Measurements from ENCODE around the gene PPP1R7.

Gene PPP1R7

GRCh38 chr2:241133436-241133820, 16.8 kb upstream of the PPP1R7 start:
- Histone ChIP-seq H3K27ac (ENCODE audit: low read length) (no peak overlapping the region), H3K4me1 (ENCODE audit: control insufficient read depth, insufficient read depth, low read length) (no peaks in the 10 kb centered on the region), H3K4me3 (ENCODE audit: low read length in 2 of 2) (no peak overlapping the region), H3K9me3 (ENCODE audit: control insufficient read depth in 2 of 2, low read length in 2 of 2) (no peaks in the 10 kb centered on the region), H3K27me3 (ENCODE audit: control insufficient read depth in 1 of 2, insufficient read depth in 2 of 2, low read length in 2 of 2) (no peaks in the 10 kb centered on the region), H3K9ac (ENCODE audit: low read length in 2 of 2) (no peak overlapping the region), H3K36me3 (ENCODE audit: control insufficient read depth in 2 of 2, insufficient read depth in 2 of 2, low read length in 2 of 2) (no peaks in the 10 kb centered on the region)

GRCh38 chr2:241134711-241135110, 15.6 kb upstream of the PPP1R7 start:
- Histone ChIP-seq H3K9me3 (ENCODE audit: control insufficient read depth in 2 of 2, low read length in 2 of 2) (no peaks in the 10 kb centered on the region), H3K4me3 (ENCODE audit: low read length in 2 of 2) (no peak overlapping the region), H3K36me3 (ENCODE audit: control insufficient read depth in 2 of 2, insufficient read depth in 2 of 2, low read length in 2 of 2) (no peaks in the 10 kb centered on the region), H3K4me1 (ENCODE audit: control insufficient read depth, insufficient read depth, low read length) (no peaks in the 10 kb centered on the region), H3K27ac (ENCODE audit: low read length) (no peak overlapping the region), H3K9ac (ENCODE audit: low read length in 2 of 2) (no peak overlapping the region), H3K27me3 (ENCODE audit: control insufficient read depth in 1 of 2, insufficient read depth in 2 of 2, low read length in 2 of 2) (no peaks in the 10 kb centered on the region)

- Histone ChIP-seq H3K4me1 (ENCODE audit: control insufficient read depth, insufficient read depth, low read length) (no peaks in the 10 kb centered on the region), H3K4me3 (ENCODE audit: low read length in 2 of 2) (no peak overlapping the region), H3K36me3 (ENCODE audit: control insufficient read depth in 2 of 2, insufficient read depth in 2 of 2, low read length in 2 of 2) (peaks cover 0 to 2% of the 10 kb centered on the region in 2 donors), H3K9ac (ENCODE audit: low read length in 2 of 2) (no peak overlapping the region), H3K27ac (ENCODE audit: low read length) (no peak overlapping the region), H3K27me3 (ENCODE audit: control insufficient read depth in 1 of 2, insufficient read depth in 2 of 2, low read length in 2 of 2) (no peaks in the 10 kb centered on the region), H3K9me3 (ENCODE audit: control insufficient read depth in 2 of 2, low read length in 2 of 2) (no peaks in the 10 kb centered on the region)
These were observed 14.5 kb upstream of the PPP1R7 start for GRCh38 chr2:241135737-241136136.

- Histone ChIP-seq H3K36me3 (ENCODE audit: control insufficient read depth in 2 of 2, insufficient read depth in 2 of 2, low read length in 2 of 2) (peaks cover 0 to 2% of the 10 kb centered on the region in 2 donors), H3K4me1 (ENCODE audit: control insufficient read depth, insufficient read depth, low read length) (no peaks in the 10 kb centered on the region), H3K27me3 (ENCODE audit: control insufficient read depth in 1 of 2, insufficient read depth in 2 of 2, low read length in 2 of 2) (no peaks in the 10 kb centered on the region), H3K27ac (ENCODE audit: low read length) (no peak overlapping the region), H3K4me3 (ENCODE audit: low read length in 2 of 2) (no peak overlapping the region), H3K9me3 (ENCODE audit: control insufficient read depth in 2 of 2, low read length in 2 of 2) (no peaks in the 10 kb centered on the region), H3K9ac (ENCODE audit: low read length in 2 of 2) (no peak overlapping the region)
These were observed 14.1 kb upstream of the PPP1R7 start for GRCh38 chr2:241136191-241136590.

GRCh38 chr2:241136661-241137260, 13.5 kb upstream of the PPP1R7 start:
- Histone ChIP-seq H3K27ac (ENCODE audit: low read length) (no peak overlapping the region), H3K4me1 (ENCODE audit: control insufficient read depth, insufficient read depth, low read length) (no peaks in the 10 kb centered on the region), H3K4me3 (ENCODE audit: low read length in 2 of 2) (no peak overlapping the region), H3K9me3 (ENCODE audit: control insufficient read depth in 2 of 2, low read length in 2 of 2) (no peaks in the 10 kb centered on the region), H3K27me3 (ENCODE audit: control insufficient read depth in 1 of 2, insufficient read depth in 2 of 2, low read length in 2 of 2) (no peaks in the 10 kb centered on the region), H3K36me3 (ENCODE audit: control insufficient read depth in 2 of 2, insufficient read depth in 2 of 2, low read length in 2 of 2) (peaks cover 0 to 2% of the 10 kb centered on the region in 2 donors), H3K9ac (ENCODE audit: low read length in 2 of 2) (no peak overlapping the region)

GRCh38 chr2:241137276-241138190, 12.7 kb upstream of the PPP1R7 start:
- Histone ChIP-seq H3K4me1 (ENCODE audit: control insufficient read depth, insufficient read depth, low read length) (no peaks in the 10 kb centered on the region), H3K9me3 (ENCODE audit: control insufficient read depth in 2 of 2, low read length in 2 of 2) (no peaks in the 10 kb centered on the region), H3K4me3 (ENCODE audit: low read length in 2 of 2) (no peak overlapping the region), H3K36me3 (ENCODE audit: control insufficient read depth in 2 of 2, insufficient read depth in 2 of 2, low read length in 2 of 2) (peaks cover 0 to 2% of the 10 kb centered on the region in 2 donors), H3K27me3 (ENCODE audit: control insufficient read depth in 1 of 2, insufficient read depth in 2 of 2, low read length in 2 of 2) (no peaks in the 10 kb centered on the region), H3K27ac (ENCODE audit: low read length) (no peak overlapping the region), H3K9ac (ENCODE audit: low read length in 2 of 2) (no peak overlapping the region)

GRCh38 chr2:241138471-241138870, 11.8 kb upstream of the PPP1R7 start:
- no peak overlapping the region for H3K4me3 ChIP-seq (ENCODE audit: low read length in 2 of 2)
- no peaks in the 10 kb centered on the region for H3K4me1 ChIP-seq (ENCODE audit: control insufficient read depth, insufficient read depth, low read length)
- no peak overlapping the region for H3K9ac ChIP-seq (ENCODE audit: low read length in 2 of 2)
- H3K9me3 ChIP-seq (ENCODE audit: control insufficient read depth in 2 of 2, low read length in 2 of 2): no peaks in the 10 kb centered on the region
- no peak overlapping the region for H3K27ac ChIP-seq (ENCODE audit: low read length)
- H3K36me3 ChIP-seq (ENCODE audit: control insufficient read depth in 2 of 2, insufficient read depth in 2 of 2, low read length in 2 of 2): peaks cover 0 to 2% of the 10 kb centered on the region in 2 donors
- H3K27me3 ChIP-seq (ENCODE audit: control insufficient read depth in 1 of 2, insufficient read depth in 2 of 2, low read length in 2 of 2): no peaks in the 10 kb centered on the region

- Histone ChIP-seq H3K36me3 (ENCODE audit: control insufficient read depth in 2 of 2, insufficient read depth in 2 of 2, low read length in 2 of 2) (peaks cover 0 to 2% of the 10 kb centered on the region in 2 donors), H3K4me3 (ENCODE audit: low read length in 2 of 2) (no peak overlapping the region), H3K27me3 (ENCODE audit: control insufficient read depth in 1 of 2, insufficient read depth in 2 of 2, low read length in 2 of 2) (no peaks in the 10 kb centered on the region), H3K9ac (ENCODE audit: low read length in 2 of 2) (no peak overlapping the region), H3K4me1 (ENCODE audit: control insufficient read depth, insufficient read depth, low read length) (no peaks in the 10 kb centered on the region), H3K27ac (ENCODE audit: low read length) (no peak overlapping the region), H3K9me3 (ENCODE audit: control insufficient read depth in 2 of 2, low read length in 2 of 2) (no peaks in the 10 kb centered on the region)
These were observed 10.5 kb upstream of the PPP1R7 start for GRCh38 chr2:241139531-241140444.

- no peaks in the 10 kb centered on the region for H3K27me3 ChIP-seq (ENCODE audit: control insufficient read depth in 1 of 2, insufficient read depth in 2 of 2, low read length in 2 of 2)
- H3K9me3 ChIP-seq (ENCODE audit: control insufficient read depth in 2 of 2, low read length in 2 of 2): no peaks in the 10 kb centered on the region
- H3K36me3 ChIP-seq (ENCODE audit: control insufficient read depth in 2 of 2, insufficient read depth in 2 of 2, low read length in 2 of 2): peaks cover 0 to 2% of the 10 kb centered on the region in 2 donors
- H3K27ac ChIP-seq (ENCODE audit: low read length): no peak overlapping the region
- H3K4me3 ChIP-seq (ENCODE audit: low read length in 2 of 2): no peak overlapping the region
- no peak overlapping the region for H3K9ac ChIP-seq (ENCODE audit: low read length in 2 of 2)
- H3K4me1 ChIP-seq (ENCODE audit: control insufficient read depth, insufficient read depth, low read length): no peaks in the 10 kb centered on the region
These were observed 9.8 kb upstream of the PPP1R7 start for GRCh38 chr2:241140445-241140840.

- Histone ChIP-seq H3K4me3 (ENCODE audit: low read length in 2 of 2) (no peak overlapping the region), H3K27me3 (ENCODE audit: control insufficient read depth in 1 of 2, insufficient read depth in 2 of 2, low read length in 2 of 2) (no peaks in the 10 kb centered on the region), H3K4me1 (ENCODE audit: control insufficient read depth, insufficient read depth, low read length) (no peaks in the 10 kb centered on the region), H3K9me3 (ENCODE audit: control insufficient read depth in 2 of 2, low read length in 2 of 2) (no peaks in the 10 kb centered on the region), H3K9ac (ENCODE audit: low read length in 2 of 2) (no peak overlapping the region), H3K36me3 (ENCODE audit: control insufficient read depth in 2 of 2, insufficient read depth in 2 of 2, low read length in 2 of 2) (peaks cover 0 to 2% of the 10 kb centered on the region in 2 donors), H3K27ac (ENCODE audit: low read length) (no peak overlapping the region)
These were observed 9.0 kb upstream of the PPP1R7 start for GRCh38 chr2:241141214-241141770.

Measured in stomach smooth muscle (tissue), 2 donors.